H1 (cell line): ENCODE results near the gene DBP. TPM values are rescaled to one million over a fixed set of nuclear protein-coding genes. Genes with fewer than 3 reads are reported as not detected.

Experiments used
- CTCF ChIA-PET: fragments of 300-600 bp; sonication (Branson Sonifier 250); formaldehyde crosslinking; loops from one replicate; lab custom pipeline; 2021; ENCODE audit not compliant: partially characterized antibody; lab: Charles Lee
- POLR2A ChIA-PET: fragments of 300-600 bp; sonication (Branson Sonifier 250); formaldehyde crosslinking; loops from one replicate; lab custom pipeline; 2021; ENCODE audit warnings: inconsistent platforms; ENCODE audit not compliant: partially characterized antibody; lab: Charles Lee
- DNase-seq, 2 experiments: peaks; one replicate each; pipeline versions ENCODE4 v3.0.0 to v3.0.0-alpha.2; 2010 to 2022; ENCODE audit warnings: low spot score in 2 of 2, low read depth in 1 of 2, mixed read lengths in 1 of 2
- FAIRE-seq: peaks from 2 replicates; lab custom pipeline; 2011; peaks lifted over from hg19 to GRCh38; lab: Jason Lieb, UNC
- H2AFZ ChIP-seq: 2 replicates; pipeline ENCODE4 v1.8.1; 2012; ENCODE audit warnings: low read length, inconsistent platforms
- H2AK5ac ChIP-seq: 2 replicates; pipeline ENCODE4 v1.6.1; 2013; ENCODE audit warnings: low read depth, low read length
- H2BK120ac ChIP-seq: replicated peaks from 2 replicates; pipeline ENCODE3; 2013; ENCODE audit warnings: low read depth, low read length, inconsistent platforms
- H2BK12ac ChIP-seq: 2 replicates; pipeline ENCODE4 v1.6.1; 2013; ENCODE audit warnings: low read depth, low read length
- H2BK15ac ChIP-seq: 2 replicates; pipeline ENCODE4 v1.6.1; 2013; ENCODE audit warnings: low read length
- H2BK20ac ChIP-seq: 2 replicates; pipeline ENCODE4 v1.6.1; 2013; ENCODE audit warnings: low read length
- H2BK5ac ChIP-seq: 2 replicates; pipeline ENCODE4 v1.6.1; 2013; ENCODE audit warnings: low read depth, low read length
- H3K14ac ChIP-seq: 2 replicates; pipeline ENCODE4 v1.6.1; 2013; ENCODE audit warnings: inconsistent platforms; ENCODE audit not compliant: insufficient read length
- H3K18ac ChIP-seq: 2 replicates; pipeline ENCODE4 v1.6.1; 2013; ENCODE audit warnings: low read length; ENCODE audit errors: extremely low read depth
- H3K23ac ChIP-seq: 2 replicates; pipeline ENCODE4 v1.6.1; 2013; ENCODE audit warnings: inconsistent platforms; ENCODE audit not compliant: insufficient read length
- H3K23me2 ChIP-seq: 2 replicates; pipeline ENCODE4 v1.6.1; 2013; ENCODE audit warnings: low read depth, low read length
- H3K27ac ChIP-seq: 2 replicates; pipeline ENCODE4 v1.6.1; 2011; ENCODE audit warnings: low read depth, low read length, inconsistent platforms
- H3K27me3 ChIP-seq, 4 experiments: replicated peaks in 1 of 4; 1 replicate in 1 of 4; 2 replicates in 3 of 4; pipeline versions ENCODE4 v1.6.1 to v1.8.1; 2011 to 2013; ENCODE audit warnings: low read length in 3 of 4, mild to moderate bottlenecking in 3 of 4, inconsistent platforms in 2 of 4, mixed read lengths in 2 of 4, moderate library complexity in 1 of 4; ENCODE audit not compliant: control insufficient read depth in 3 of 4, insufficient read depth in 3 of 4; ENCODE audit errors: extremely low read depth in 1 of 4
- H3K36me3 ChIP-seq, 4 experiments: 2 replicates each; pipeline versions ENCODE4 v1.6.1 to v1.8.1; 2011 to 2013; ENCODE audit warnings: mild to moderate bottlenecking in 4 of 4, low read length in 3 of 4, moderate library complexity in 2 of 4, control low read depth in 1 of 4, inconsistent platforms in 1 of 4; ENCODE audit not compliant: insufficient read depth in 4 of 4, control insufficient read depth in 2 of 4
- H3K4ac ChIP-seq: replicated peaks from 2 replicates; pipeline ENCODE3; 2013; ENCODE audit warnings: low read length, low read depth, mixed read lengths, inconsistent platforms; ENCODE audit not compliant: insufficient read length
- H3K4me1 ChIP-seq, 4 experiments: replicated peaks in 1 of 4; 1 replicate in 1 of 4; 2 replicates in 3 of 4; pipeline versions ENCODE4 v1.6.1 to v1.8.1; 2011 to 2013; ENCODE audit warnings: low read length in 3 of 4, inconsistent platforms in 2 of 4, mixed read lengths in 1 of 4; ENCODE audit not compliant: insufficient read depth in 4 of 4, control insufficient read depth in 3 of 4
- H3K4me2 ChIP-seq, 2 experiments: 2 replicates each; pipeline versions ENCODE4 v1.6.1 to v1.8.1; 2011 to 2013; ENCODE audit warnings: low read depth in 2 of 2, low read length in 2 of 2, control low read depth in 1 of 2, inconsistent platforms in 1 of 2, mild to moderate bottlenecking in 1 of 2; ENCODE audit not compliant: insufficient read depth in 1 of 2
- H3K4me3 ChIP-seq, 4 experiments: fragments of 200-600, 300-600 bp in 1 of 4; sonication (generic), shearing (Covaris generic), sonication (Bioruptor Twin) in 1 of 4; 2 replicates each; pipeline versions ENCODE4 v1.5.1 to v1.8.1; 2011 to 2016; ENCODE audit warnings: low read length in 4 of 4, low read depth in 3 of 4, control low read depth in 2 of 4, inconsistent platforms in 2 of 4, mild to moderate bottlenecking in 2 of 4, mixed read lengths in 1 of 4, moderate library complexity in 1 of 4; ENCODE audit not compliant: insufficient read depth in 2 of 4; ENCODE audit errors: extremely low read depth in 1 of 4
- H3K56ac ChIP-seq: replicated peaks from 2 replicates; pipeline ENCODE3; 2013; ENCODE audit warnings: low read depth, mild to moderate bottlenecking, mixed read lengths, low read length, inconsistent platforms; ENCODE audit not compliant: insufficient read length
- H3K79me1 ChIP-seq: 2 replicates; pipeline ENCODE4 v1.6.1; 2013; ENCODE audit warnings: low read depth, low read length, control low read depth
- H3K79me2 ChIP-seq, 2 experiments: 2 replicates each; pipeline versions ENCODE4 v1.6.1 to v1.8.1; 2012 to 2013; ENCODE audit warnings: low read length in 2 of 2, mild to moderate bottlenecking in 2 of 2, inconsistent platforms in 1 of 2; ENCODE audit not compliant: insufficient read depth in 2 of 2, control insufficient read depth in 1 of 2
- H3K9ac ChIP-seq, 4 experiments: replicated peaks in 1 of 4; 1 replicate in 1 of 4; 2 replicates in 3 of 4; pipeline versions ENCODE4 v1.6.1 to v1.8.1; 2011 to 2013; ENCODE audit warnings: low read depth in 3 of 4, low read length in 3 of 4, control low read depth in 2 of 4, mild to moderate bottlenecking in 2 of 4, moderate library complexity in 2 of 4, inconsistent platforms in 1 of 4; ENCODE audit errors: extremely low read depth in 1 of 4
- H3K9me3 ChIP-seq, 2 experiments: 2 replicates each; pipeline versions ENCODE4 v1.6.1 to v1.8.1; 2012 to 2013; ENCODE audit warnings: mild to moderate bottlenecking in 2 of 2, moderate library complexity in 2 of 2, control low read depth in 1 of 2, inconsistent platforms in 1 of 2, low read depth in 1 of 2, low read length in 1 of 2, mixed read lengths in 1 of 2; ENCODE audit not compliant: insufficient read depth in 2 of 2
- H4K20me1 ChIP-seq, 2 experiments: replicated peaks in 1 of 2; 2 replicates each; pipeline versions ENCODE3 to v1.8.1; 2011 to 2013; ENCODE audit warnings: inconsistent platforms in 2 of 2, low read length in 2 of 2, mild to moderate bottlenecking in 1 of 2; ENCODE audit not compliant: insufficient read depth in 2 of 2, control insufficient read depth in 1 of 2
- H4K5ac ChIP-seq: 2 replicates; pipeline ENCODE4 v1.6.1; 2013; ENCODE audit warnings: low read length, low read depth, mixed read lengths, inconsistent platforms; ENCODE audit not compliant: insufficient read length
- H4K8ac ChIP-seq: 2 replicates; pipeline ENCODE4 v1.8.0; 2013; ENCODE audit warnings: mild to moderate bottlenecking, moderate library complexity, low read length, inconsistent platforms; ENCODE audit not compliant: insufficient read depth; ENCODE audit errors: extremely low read depth
- H4K91ac ChIP-seq: replicated peaks from 2 replicates; pipeline ENCODE3; 2013; ENCODE audit warnings: low read length, mixed read lengths, inconsistent platforms; ENCODE audit not compliant: insufficient read length
- BRCA1 ChIP-seq: IDR thresholded peaks from 2 replicates; pipeline ENCODE4 v1.6.1; 2012; ENCODE audit warnings: low read depth, low read length, improper control_type of control experiment
- EP300 ChIP-seq, 2 experiments: IDR thresholded peaks; 1 replicate in 1 of 2; 2 replicates in 1 of 2; pipeline ENCODE4 v1.6.1; 2011 to 2012; ENCODE audit warnings: low read depth in 2 of 2, low read length in 2 of 2, mild to moderate bottlenecking in 2 of 2, borderline replicate concordance in 1 of 2, inconsistent platforms in 1 of 2, moderate library complexity in 1 of 2
- JUND ChIP-seq: IDR thresholded peaks from 2 replicates; pipeline ENCODE4 v1.6.1; 2011; ENCODE audit warnings: mild to moderate bottlenecking, improper control_type of control experiment, low read length
- SIRT6 ChIP-seq: IDR thresholded peaks from one replicate; pipeline ENCODE4 v1.7.1; 2012; ENCODE audit warnings: low read length, inconsistent platforms
- WGBS, 2 experiments: shearing (Covaris generic) in 1 of 2; methylation state at CpG; one replicate each; pipeline versions ENCODE4 v1.1.6 to v1.1.7; 2013 to 2015; ENCODE audit warnings: low lambda C conversion rate in 2 of 2, mixed read lengths in 2 of 2, inconsistent platforms in 1 of 2, low coverage in 1 of 2, missing lambda C conversion rate in 1 of 2; ENCODE audit not compliant: insufficient replicate concordance in 2 of 2, insufficient coverage in 1 of 2, insufficient read length in 1 of 2; ENCODE audit errors: extremely low coverage in 1 of 2, missing lambda C conversion rate in 1 of 2; 5-methylcytosine and 5-hydroxymethylcytosine counted together
- polyA plus RNA-seq, 7 experiments: library from polyadenylated mRNA; depleted of rRNA in 3 of 7; stranded (reverse) in 5 of 7; unstranded in 2 of 7; fragments of >200 nt in 5 of 7; fragments of 200-250 nt in 2 of 7; gene quantifications; 1 replicate in 5 of 7; 2 replicates in 1 of 7; 4 replicates in 1 of 7; pipeline versions ENCODE4 v1.2.1 to v1.2.3, GENCODE V29; 2011 to 2013; ENCODE audit warnings: missing spikeins in 2 of 7, mixed read lengths in 2 of 7
- total RNA-seq: library from RNA; stranded (reverse); fragmentation: NEBNext Ultra II Directional; extraction: Animal tissue kit (Norgen Biotek cat#: 25700); gene quantifications from 2 replicates; pipeline ENCODE4 v1.2.1, GENCODE V29; 2021
- TF ChIP-seq, protein P1 (sequence below): IDR thresholded peaks from 2 replicates; pipeline ENCODE4 v1.6.1; 2011; ENCODE audit warnings: low read depth, mild to moderate bottlenecking, low read length; ENCODE audit not compliant: insufficient read depth
- TF ChIP-seq, protein P2 (sequence below): IDR thresholded peaks from 2 replicates; pipeline ENCODE4 v1.6.1; 2011; ENCODE audit warnings: low read length, improper control_type of control experiment
- TF ChIP-seq, protein P3 (sequence below), 3 experiments: IDR thresholded peaks; 1 replicate in 2 of 3; 2 replicates in 1 of 3; pipeline versions ENCODE4 v1.5.1 to v1.6.1; 2011; ENCODE audit warnings: low read length in 3 of 3, mild to moderate bottlenecking in 3 of 3, inconsistent platforms in 2 of 3, low read depth in 1 of 3, moderate library complexity in 1 of 3; ENCODE audit not compliant: insufficient read depth in 1 of 3; ENCODE audit errors: control extremely low read depth in 1 of 3

DBP gene
- total and polyA plus RNA-seq, 2 of the 8 experiments (the other 6 are each of a cell fraction or from before 2014, with no cell fraction given), result 7.5 to 8.3 TPM

DNA sequence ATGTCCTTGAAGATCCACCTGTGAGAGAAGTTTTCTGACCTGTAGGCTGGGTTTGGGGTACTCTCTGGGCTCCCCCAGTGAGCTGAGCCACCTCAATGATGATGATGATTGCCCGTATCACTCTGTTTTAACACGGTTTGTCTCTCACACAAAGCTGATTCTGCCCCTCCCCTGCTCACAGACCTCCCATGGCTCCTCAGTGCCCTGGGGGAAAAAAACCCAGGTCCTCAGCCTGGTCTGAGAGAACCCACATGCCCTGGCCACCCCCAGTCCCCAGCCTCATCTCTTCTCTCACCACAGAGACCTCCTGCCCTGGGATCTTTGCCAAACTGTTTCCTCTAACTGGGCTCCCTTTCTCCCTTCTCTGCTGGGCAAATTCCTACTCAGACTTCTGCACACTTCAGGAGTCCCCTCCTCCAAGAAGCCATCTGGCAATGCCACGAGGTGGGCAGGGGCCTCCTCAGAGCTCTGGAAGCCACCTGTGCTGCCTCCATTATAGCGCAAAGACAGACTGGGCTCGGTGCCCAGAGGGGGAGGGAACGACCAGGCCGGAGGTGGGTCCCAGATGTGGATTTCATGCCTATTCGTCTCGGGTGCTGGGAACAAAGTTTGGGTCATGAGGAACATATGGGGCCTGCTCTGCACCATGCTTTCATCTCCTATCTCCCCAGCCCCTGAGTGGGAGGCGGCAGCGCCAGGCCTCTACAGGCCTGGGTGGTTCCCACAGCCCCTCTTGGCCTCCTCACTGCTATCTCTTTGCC is 17.3 kb upstream of the DBP start:
- H3K23ac ChIP-seq, result no peak overlapping the region
- no peak overlapping the region for H4K5ac ChIP-seq
- no peak overlapping the region for H4K91ac ChIP-seq
- no peak overlapping the region for H3K4me2 ChIP-seq
- H2AK5ac ChIP-seq, result no peak overlapping the region
- H2AFZ ChIP-seq, result no peak overlapping the region
- FAIRE-seq (no peak), DNase-seq (no peak)
- no peaks in the 10 kb centered on the region for H3K36me3 ChIP-seq
- ChIA-PET POLR2A (interaction anchor here (1.0 to 1.5 kb wide), 5 partner anchors 9 to 217 kb away, joined by 3 to 6 read pairs (median 3); partner anchors contain the start of genes CA11, IZUMO1 and PPP1R15A), CTCF (interaction anchor here (0.6 to 1.8 kb wide), 5 partner anchors 9 to 318 kb away, joined by 3 to 5 read pairs (median 3); partner anchors contain the start of gene CA11)
- no peak overlapping the region for H3K56ac ChIP-seq
- no peak overlapping the region for H3K9ac ChIP-seq
- no peak overlapping the region for H4K8ac ChIP-seq
- no peak overlapping the region for H2BK5ac ChIP-seq
- H3K27ac ChIP-seq, result no peak overlapping the region
- no peaks in the 10 kb centered on the region for H3K79me2 ChIP-seq
- no peaks in the 10 kb centered on the region for H3K79me1 ChIP-seq
- H3K4me1 ChIP-seq, result no peaks in the 10 kb centered on the region; a peak in 1 of 7 replicates
- WGBS, 2 experiments, result 87% methylated on average over 10 of the region's 11 CpGs; no CpG with 5 or more reads in 1 of the 2 experiments
- no peak overlapping the region for H2BK120ac ChIP-seq
- H4K20me1 ChIP-seq, result no peaks in the 10 kb centered on the region
- 0 out of 4 replicates have a peak, but pooled peaks cover 0 to 3% of the 10 kb centered on the region in 2 experiments for H3K9me3 ChIP-seq
- no peak overlapping the region for H3K18ac ChIP-seq
- H2BK20ac ChIP-seq, result no peak overlapping the region
- H3K27me3 ChIP-seq, result no peaks in the 10 kb centered on the region
- H3K14ac ChIP-seq, result no peak overlapping the region
- no peak overlapping the region for H3K4ac ChIP-seq
- H2BK12ac ChIP-seq, result no peak overlapping the region
- H2BK15ac ChIP-seq, result no peak overlapping the region
- H3K4me3 ChIP-seq, result no peak overlapping the region
- H3K23me2 ChIP-seq, result no peaks in the 10 kb centered on the region
- TF ChIP-seq JUND (no peak), BRCA1 (no peak), EP300 (IDR thresholded peaks at IDR 0.05; ENCODE audit: borderline replicate concordance in 1 of 2, low read depth in 2 of 2, low read length in 2 of 2) (no peak), SIRT6 (no peak)
- TF ChIP-seq, protein P1, sequence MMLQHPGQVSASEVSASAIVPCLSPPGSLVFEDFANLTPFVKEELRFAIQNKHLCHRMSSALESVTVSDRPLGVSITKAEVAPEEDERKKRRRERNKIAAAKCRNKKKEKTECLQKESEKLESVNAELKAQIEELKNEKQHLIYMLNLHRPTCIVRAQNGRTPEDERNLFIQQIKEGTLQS, result no peak
- TF ChIP-seq, protein P2, sequence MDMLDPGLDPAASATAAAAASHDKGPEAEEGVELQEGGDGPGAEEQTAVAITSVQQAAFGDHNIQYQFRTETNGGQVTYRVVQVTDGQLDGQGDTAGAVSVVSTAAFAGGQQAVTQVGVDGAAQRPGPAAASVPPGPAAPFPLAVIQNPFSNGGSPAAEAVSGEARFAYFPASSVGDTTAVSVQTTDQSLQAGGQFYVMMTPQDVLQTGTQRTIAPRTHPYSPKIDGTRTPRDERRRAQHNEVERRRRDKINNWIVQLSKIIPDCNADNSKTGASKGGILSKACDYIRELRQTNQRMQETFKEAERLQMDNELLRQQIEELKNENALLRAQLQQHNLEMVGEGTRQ, result no peak
- TF ChIP-seq, protein P3, sequence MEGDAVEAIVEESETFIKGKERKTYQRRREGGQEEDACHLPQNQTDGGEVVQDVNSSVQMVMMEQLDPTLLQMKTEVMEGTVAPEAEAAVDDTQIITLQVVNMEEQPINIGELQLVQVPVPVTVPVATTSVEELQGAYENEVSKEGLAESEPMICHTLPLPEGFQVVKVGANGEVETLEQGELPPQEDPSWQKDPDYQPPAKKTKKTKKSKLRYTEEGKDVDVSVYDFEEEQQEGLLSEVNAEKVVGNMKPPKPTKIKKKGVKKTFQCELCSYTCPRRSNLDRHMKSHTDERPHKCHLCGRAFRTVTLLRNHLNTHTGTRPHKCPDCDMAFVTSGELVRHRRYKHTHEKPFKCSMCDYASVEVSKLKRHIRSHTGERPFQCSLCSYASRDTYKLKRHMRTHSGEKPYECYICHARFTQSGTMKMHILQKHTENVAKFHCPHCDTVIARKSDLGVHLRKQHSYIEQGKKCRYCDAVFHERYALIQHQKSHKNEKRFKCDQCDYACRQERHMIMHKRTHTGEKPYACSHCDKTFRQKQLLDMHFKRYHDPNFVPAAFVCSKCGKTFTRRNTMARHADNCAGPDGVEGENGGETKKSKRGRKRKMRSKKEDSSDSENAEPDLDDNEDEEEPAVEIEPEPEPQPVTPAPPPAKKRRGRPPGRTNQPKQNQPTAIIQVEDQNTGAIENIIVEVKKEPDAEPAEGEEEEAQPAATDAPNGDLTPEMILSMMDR (IDR thresholded peaks at IDR 0.05; ENCODE audit: control extremely low read depth in 1 of 3, insufficient read depth in 1 of 3, low read depth in 1 of 3, low read length in 3 of 3), result no peak
